Measurements from ENCODE around the gene SMAP1. TPM values are rescaled to one million over a fixed set of nuclear protein-coding genes. Genes with fewer than 3 reads are reported as not detected.

SMAP1 gene
- total RNA-seq, 1 donor from 2014 or later: 21.7 TPM

DNA sequence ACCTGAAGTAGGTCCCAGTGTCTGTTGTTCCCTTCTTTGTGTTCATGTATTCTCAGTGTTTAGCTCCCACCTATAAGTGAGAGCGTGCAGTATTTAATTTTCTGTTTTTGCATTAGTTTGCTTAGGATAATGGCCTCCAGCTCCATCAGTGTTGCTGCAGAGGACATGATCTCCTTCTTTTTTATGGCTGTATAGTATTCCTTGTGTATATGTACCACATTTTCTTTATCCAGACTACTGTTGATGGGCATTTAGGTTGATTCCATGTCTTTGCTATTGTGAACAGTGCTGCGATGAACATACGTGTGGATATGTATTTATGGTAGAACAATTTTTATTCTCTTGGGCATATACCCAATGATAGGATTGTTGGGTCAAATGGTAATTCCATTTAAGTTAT lies 163.7 kb downstream of the SMAP1 start:
- ATAC-seq (no peak), DNase-seq (no peak)
- Histone ChIP-seq H3K36me3 (no peaks in the 10 kb centered on the region), H3K9me3 (no peaks in the 10 kb centered on the region), H3K4me3 (no peak overlapping the region), H3K27ac (no peak overlapping the region), H3K4me1 (no peaks in the 10 kb centered on the region), H3K27me3 (ENCODE audit: low read depth) (no peaks in the 10 kb centered on the region)
- intact Hi-C loops (cut with DNase I): no loop called here
- TF ChIP-seq, protein P1, sequence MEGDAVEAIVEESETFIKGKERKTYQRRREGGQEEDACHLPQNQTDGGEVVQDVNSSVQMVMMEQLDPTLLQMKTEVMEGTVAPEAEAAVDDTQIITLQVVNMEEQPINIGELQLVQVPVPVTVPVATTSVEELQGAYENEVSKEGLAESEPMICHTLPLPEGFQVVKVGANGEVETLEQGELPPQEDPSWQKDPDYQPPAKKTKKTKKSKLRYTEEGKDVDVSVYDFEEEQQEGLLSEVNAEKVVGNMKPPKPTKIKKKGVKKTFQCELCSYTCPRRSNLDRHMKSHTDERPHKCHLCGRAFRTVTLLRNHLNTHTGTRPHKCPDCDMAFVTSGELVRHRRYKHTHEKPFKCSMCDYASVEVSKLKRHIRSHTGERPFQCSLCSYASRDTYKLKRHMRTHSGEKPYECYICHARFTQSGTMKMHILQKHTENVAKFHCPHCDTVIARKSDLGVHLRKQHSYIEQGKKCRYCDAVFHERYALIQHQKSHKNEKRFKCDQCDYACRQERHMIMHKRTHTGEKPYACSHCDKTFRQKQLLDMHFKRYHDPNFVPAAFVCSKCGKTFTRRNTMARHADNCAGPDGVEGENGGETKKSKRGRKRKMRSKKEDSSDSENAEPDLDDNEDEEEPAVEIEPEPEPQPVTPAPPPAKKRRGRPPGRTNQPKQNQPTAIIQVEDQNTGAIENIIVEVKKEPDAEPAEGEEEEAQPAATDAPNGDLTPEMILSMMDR (IDR thresholded peaks at IDR 0.05): no peak

DNA sequence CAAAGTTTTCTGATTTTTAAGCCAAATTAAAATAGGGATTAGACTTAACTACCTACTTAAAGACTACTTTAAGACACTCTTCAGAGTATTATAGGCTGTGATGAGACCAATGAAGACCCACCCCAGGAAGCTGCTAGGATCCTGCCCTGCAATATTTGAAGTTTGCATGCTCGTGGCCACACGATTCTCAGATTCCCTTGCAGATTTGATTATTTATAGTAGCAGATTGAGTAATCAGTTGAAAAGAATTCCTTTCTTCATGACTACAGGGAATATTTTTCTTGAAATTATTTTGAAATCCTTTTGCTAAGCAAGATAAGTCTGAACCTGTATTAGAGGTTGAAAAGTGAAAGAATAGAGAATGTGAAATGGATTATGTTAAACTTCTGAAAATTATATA lies 166.8 kb downstream of the SMAP1 start:
- Histone ChIP-seq H3K27me3 (ENCODE audit: low read depth) (no peaks in the 10 kb centered on the region), H3K4me3 (no peak overlapping the region), H3K9me3 (no peaks in the 10 kb centered on the region), H3K36me3 (peaks cover 7% of the 10 kb centered on the region), H3K27ac (no peak overlapping the region), H3K4me1 (no peaks in the 10 kb centered on the region)
- ATAC-seq (no peak), DNase-seq (no peak)
- intact Hi-C loops (cut with DNase I): no loop called here
- TF ChIP-seq, protein P1 (IDR thresholded peaks at IDR 0.05): no peak

DNA sequence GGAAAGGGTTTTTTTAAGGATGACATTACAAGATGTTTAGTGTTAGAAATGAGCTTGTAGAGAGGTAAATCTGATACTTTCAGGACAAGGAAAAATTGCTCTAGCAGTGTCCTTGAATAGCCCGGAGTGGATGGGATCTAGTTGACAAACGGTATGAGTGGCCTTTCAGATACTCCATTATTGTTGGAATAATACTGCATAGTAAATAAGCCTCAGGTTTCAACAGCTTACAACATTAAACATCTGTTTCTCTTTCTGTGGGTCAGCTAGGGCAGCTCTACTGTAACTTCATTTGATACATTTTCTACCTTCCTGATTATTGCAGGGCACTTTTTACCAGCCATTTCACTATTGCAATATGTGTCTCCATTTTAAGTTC lies 171.2 kb downstream of the SMAP1 start:
- Histone ChIP-seq H3K4me3 (no peak overlapping the region), H3K36me3 (peaks cover 7% of the 10 kb centered on the region), H3K27me3 (ENCODE audit: low read depth) (no peaks in the 10 kb centered on the region), H3K4me1 (no peaks in the 10 kb centered on the region), H3K9me3 (no peaks in the 10 kb centered on the region), H3K27ac (no peak overlapping the region)
- DNase-seq (no peak), ATAC-seq (no peak)
- intact Hi-C loops (cut with DNase I): no loop called here
- TF ChIP-seq, protein P1 (IDR thresholded peaks at IDR 0.05): no peak

DNA sequence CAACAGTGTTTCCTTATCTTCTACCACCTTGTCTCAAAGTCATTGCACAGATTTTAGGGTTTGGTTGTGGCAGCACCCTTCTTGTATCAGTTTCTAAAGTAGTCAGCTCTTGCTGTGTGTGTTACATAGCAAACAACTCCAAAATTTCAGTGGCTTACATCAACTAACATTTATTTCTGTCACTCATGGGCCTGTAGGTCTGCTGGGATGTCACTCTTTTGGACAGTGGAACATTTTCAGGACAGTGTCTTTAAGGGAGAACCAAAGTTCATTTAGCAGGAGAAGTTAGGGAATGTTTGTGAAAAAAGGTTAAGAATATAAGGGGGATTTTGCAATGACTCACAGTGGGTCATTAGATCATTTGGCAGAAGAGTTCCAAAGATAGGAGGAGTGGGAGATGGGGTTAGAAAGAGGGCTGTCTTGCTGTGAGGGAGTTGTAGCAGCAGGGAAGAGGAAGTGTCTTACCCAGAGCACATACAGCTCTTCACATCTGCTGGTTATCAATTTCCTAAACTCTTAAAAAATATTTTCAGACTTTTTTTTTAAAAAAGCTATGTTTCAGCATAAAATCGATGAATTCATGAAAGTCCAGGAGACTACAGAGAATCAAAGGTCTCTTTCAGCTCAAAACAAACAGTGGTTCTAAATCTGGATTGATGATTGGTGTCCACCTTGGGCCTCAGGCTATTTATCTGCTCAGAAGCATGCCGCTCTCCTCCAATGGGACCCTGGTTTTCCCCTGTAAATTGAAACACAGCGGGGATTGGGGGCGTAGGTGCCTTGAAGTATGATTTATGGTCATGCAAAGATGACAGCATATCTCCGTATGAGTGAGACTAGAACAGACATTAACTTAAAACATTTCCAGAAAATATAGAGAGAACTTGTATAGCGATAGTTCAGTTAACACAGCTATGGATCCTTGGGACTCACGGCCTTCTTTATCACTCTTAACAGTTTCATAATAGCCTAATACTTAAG lies 171.9 kb downstream of the SMAP1 start:
- Histone ChIP-seq H3K4me1 (no peaks in the 10 kb centered on the region), H3K9me3 (no peaks in the 10 kb centered on the region), H3K27ac (no peak overlapping the region), H3K4me3 (no peak overlapping the region), H3K27me3 (ENCODE audit: low read depth) (no peaks in the 10 kb centered on the region), H3K36me3 (peaks cover 7% of the 10 kb centered on the region)
- TF ChIP-seq, protein P1 (IDR thresholded peaks at IDR 0.05): no peak
- DNase-seq (no peak), ATAC-seq (no peak)
- intact Hi-C loops (cut with DNase I): no loop called here

DNA sequence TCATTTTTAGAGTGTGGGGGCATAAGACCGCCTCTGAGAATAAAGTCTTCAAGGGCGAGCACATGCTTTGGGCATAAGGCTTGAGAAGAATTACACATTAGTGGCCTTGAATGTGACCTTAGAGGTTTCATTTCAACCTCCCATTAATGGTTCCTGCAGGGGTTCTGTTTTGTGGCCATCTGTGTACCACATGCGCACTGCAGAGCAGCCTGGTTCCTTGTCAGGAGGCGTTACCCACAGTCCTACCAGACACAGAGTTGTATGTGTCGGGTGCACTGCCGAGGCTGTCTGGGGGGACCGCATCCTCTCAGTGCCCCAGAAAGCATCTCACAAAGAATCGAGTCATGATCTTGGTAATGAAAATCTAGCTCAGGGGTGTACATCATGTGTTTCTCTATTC lies 173.4 kb downstream of the SMAP1 start:
- H3K27ac ChIP-seq: no peak overlapping the region
- no peak for DNase-seq

More for the DNA sequence above, 173.4 kb downstream of the SMAP1 start:
- no peak for ATAC-seq
- Histone ChIP-seq H3K9me3 (no peaks in the 10 kb centered on the region), H3K36me3 (peaks cover 7% of the 10 kb centered on the region), H3K27me3 (ENCODE audit: low read depth) (no peaks in the 10 kb centered on the region), H3K4me1 (no peaks in the 10 kb centered on the region), H3K4me3 (no peak overlapping the region)
- intact Hi-C loops (cut with DNase I): no loop called here
- TF ChIP-seq, protein P1 (IDR thresholded peaks at IDR 0.05): no peak
